ENCODE results near the gene HIRA. TPM values are rescaled to one million over a fixed set of nuclear protein-coding genes. Genes with fewer than 3 reads are reported as not detected.

HIRA gene
- total RNA-seq, 4 donors from 2014 or later, result 63.8 to 139 (median 107) TPM

DNA sequence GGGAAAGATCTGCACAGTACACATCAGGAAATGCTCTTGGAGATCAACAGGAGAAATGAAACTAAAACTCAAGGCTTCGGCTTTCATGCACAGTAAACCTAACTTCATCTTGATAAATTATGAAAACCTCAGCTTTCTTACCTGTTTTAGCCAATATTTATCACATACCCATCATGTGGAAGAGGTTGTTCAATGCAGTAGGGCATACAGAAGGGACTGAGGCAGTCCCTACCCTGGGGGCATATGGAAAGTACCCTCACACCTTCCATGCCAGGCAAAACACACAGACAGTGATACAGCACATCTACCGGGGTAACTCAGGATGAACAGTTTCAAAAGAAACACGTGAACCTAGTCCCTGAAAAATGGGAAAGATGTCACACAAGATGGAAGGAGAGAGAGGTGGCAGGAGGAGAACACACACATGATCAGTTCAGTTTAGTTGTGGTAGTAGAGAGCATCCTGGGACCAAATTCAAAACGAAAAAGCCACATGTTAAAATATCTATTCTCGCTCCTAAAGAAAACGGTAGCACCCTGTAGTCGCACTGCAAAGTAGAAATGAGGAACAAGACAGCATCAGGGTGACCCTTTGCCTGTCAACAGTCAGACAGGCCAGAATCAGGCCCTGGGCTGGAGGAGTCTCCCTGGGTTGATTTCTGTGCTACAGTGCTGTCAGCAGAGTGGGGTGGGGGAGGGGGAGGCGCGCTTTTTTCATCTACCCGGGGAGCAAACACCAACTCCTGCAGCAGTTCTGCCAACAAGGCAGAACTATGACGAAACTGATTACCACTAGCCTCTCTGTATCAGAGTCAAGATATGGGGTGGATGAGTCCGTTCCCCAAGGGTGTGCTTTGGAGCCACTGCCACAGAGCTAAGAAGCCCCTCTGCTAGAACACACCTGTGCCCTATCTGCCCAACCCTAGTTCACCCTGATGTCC lies 1.3 kb downstream of the HIRA start:
- H3K4me1 ChIP-seq, result peaks cover 53 to 60% of the 10 kb centered on the region in 2 donors
- H3K9me3 ChIP-seq, result no peaks in the 10 kb centered on the region
- H3K36me3 ChIP-seq, result peaks cover 0 to 5% of the 10 kb centered on the region in 2 donors
- TF ChIP-seq POLR2A (IDR thresholded peaks at IDR 0.05), result peak in 1 of 2 donors; percentile 62
- TF ChIP-seq, protein P1, sequence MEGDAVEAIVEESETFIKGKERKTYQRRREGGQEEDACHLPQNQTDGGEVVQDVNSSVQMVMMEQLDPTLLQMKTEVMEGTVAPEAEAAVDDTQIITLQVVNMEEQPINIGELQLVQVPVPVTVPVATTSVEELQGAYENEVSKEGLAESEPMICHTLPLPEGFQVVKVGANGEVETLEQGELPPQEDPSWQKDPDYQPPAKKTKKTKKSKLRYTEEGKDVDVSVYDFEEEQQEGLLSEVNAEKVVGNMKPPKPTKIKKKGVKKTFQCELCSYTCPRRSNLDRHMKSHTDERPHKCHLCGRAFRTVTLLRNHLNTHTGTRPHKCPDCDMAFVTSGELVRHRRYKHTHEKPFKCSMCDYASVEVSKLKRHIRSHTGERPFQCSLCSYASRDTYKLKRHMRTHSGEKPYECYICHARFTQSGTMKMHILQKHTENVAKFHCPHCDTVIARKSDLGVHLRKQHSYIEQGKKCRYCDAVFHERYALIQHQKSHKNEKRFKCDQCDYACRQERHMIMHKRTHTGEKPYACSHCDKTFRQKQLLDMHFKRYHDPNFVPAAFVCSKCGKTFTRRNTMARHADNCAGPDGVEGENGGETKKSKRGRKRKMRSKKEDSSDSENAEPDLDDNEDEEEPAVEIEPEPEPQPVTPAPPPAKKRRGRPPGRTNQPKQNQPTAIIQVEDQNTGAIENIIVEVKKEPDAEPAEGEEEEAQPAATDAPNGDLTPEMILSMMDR (IDR thresholded peaks at IDR 0.05), result no peak
- 11 to 12% methylated on average over 9 to 10 of the region's 12 CpGs for WGBS, 2 donors
- H3K27me3 ChIP-seq, result no peaks in the 10 kb centered on the region
- H3K4me3 ChIP-seq (replicated peaks in 1 of 3), result peak overlapping the region; percentile 19 to 91 (median 76)
- H3K27ac ChIP-seq, result peak overlapping the region; percentile 80 to 98 (median 89)
- DNase-seq, result peak; percentile 61 to 74
- intact Hi-C loops (cut with DNase I), result loop anchor here (5.0 to 10.0 kb wide), 3 partner anchors 75 to 285 kb away; partner anchors contain the start of genes ESS2 and SLC25A1

DNA sequence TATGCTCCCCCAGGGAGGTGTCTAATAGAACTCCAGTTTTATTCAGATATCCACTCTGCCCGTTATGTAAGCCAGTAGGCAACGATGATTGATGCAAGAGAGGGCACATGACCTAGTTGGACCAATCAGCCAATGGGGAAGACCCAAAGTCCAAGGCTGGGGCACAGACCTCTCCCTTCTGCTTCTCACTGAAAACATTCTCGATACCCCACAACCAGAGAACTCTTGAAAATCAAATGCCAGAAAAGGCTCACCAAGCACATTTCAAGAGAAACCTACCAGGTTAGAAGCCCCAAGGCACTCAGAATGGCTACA lies 7.4 kb downstream of the HIRA start:
- 76 to 77% methylated on average over 3 of the region's 3 CpGs for WGBS, 2 donors
- no peak for TF ChIP-seq POLR2A (IDR thresholded peaks at IDR 0.05)
- TF ChIP-seq, protein P1 (IDR thresholded peaks at IDR 0.05), result no peak

DNA sequence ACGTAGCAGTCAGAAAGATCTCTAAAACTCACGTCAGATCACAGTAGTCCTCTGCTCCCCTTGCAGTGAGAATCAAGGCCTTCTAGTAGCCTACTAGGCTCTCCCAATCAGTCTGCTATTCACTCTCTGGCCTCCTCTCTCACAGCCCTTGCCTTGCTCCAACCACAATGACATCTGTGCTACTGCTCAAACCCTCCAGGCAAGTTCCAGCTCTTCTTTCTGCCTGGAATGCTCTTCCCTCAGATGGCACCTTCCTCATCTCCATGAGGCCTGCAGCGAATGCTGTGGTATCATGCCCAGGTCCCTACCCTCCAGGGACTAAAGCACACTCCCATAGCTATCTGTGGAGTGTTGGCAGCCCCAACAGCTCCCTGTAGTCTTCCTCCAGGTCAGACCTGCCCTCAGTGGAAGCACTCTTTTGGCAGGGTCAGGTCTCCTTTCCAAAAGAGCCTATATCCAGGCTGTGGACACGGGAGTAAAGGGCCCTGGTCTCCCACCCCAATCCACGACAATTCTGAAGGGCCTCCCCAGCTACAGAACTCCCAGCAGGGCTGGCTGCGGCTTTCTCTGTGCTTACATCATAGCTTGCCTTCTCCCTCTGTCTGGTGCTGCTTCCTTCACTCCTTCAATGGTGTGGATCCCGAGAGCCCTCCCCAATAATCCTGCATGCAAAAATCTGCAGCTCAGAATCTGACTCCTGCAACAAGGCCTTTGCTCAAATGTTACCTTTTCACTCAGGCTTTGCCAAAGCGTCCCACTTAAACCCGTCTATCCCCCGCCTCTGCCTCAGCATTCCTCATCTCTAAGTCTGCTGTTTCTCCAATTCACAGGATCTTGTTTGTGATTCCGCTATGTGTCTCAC lies 8.9 kb downstream of the HIRA start:
- Histone ChIP-seq H3K36me3 (no peaks in the 10 kb centered on the region), H3K9me3 (no peaks in the 10 kb centered on the region), H3K4me3 (replicated peaks in 1 of 3) (no peak overlapping the region), H3K4me1 (peaks cover 77 to 82% of the 10 kb centered on the region in 2 donors), H3K27ac (peak overlapping the region; percentile 38 to 91 (median 82)), H3K27me3 (no peaks in the 10 kb centered on the region)
- intact Hi-C loops (cut with DNase I), result no loop called here
- TF ChIP-seq POLR2A (IDR thresholded peaks at IDR 0.05), result no peak
- TF ChIP-seq, protein P1 (IDR thresholded peaks at IDR 0.05), result no peak
- DNase-seq, result no peak
- 43 to 45% methylated on average over 11 of the region's 11 CpGs for WGBS, 2 donors

More for the DNA sequence above, 7.4 kb downstream of the HIRA start:
- DNase-seq, result no peak
- Histone ChIP-seq H3K9me3 (no peaks in the 10 kb centered on the region), H3K4me3 (replicated peaks in 1 of 3) (no peak overlapping the region), H3K36me3 (no peaks in the 10 kb centered on the region), H3K27me3 (no peaks in the 10 kb centered on the region), H3K4me1 (peaks cover 88 to 92% of the 10 kb centered on the region in 2 donors), H3K27ac (peak overlapping the region; percentile 69 to 91 (median 82))
- intact Hi-C loops (cut with DNase I), result no loop called here

DNA sequence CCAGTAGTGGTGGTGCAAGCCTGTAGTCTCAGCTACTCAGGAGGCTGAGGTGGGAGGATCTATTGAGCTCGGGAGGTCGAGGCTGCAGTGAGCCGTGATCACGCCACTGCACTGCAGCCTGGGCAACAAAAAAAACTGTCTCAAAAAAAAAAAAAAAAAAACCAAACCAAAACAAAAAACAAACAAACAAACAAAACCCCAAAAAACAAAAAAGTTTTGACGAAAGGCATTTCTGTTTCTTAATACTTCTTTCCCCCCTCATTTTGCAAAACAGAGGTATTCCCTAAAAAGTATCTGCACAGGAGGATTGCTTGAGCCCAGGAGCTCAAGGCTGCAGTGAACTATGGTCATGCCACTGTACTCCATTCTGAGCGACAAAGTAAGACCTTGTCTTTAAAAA lies 11.2 kb downstream of the HIRA start:
- intact Hi-C loops (cut with DNase I), result no loop called here
- no peak for TF ChIP-seq POLR2A (IDR thresholded peaks at IDR 0.05)
- TF ChIP-seq, protein P1 (IDR thresholded peaks at IDR 0.05), result no peak
- WGBS, 2 donors, result 91 to 92% methylated on average over 6 of the region's 6 CpGs
- peak overlapping the region in 2 of 3 donors; percentile 3 to 91 for H3K27ac ChIP-seq
- no peaks in the 10 kb centered on the region for H3K9me3 ChIP-seq
- DNase-seq, result no peak
- peaks cover 70 to 77% of the 10 kb centered on the region in 2 donors for H3K4me1 ChIP-seq
- no peak overlapping the region for H3K4me3 ChIP-seq (replicated peaks in 1 of 3)
- no peaks in the 10 kb centered on the region for H3K36me3 ChIP-seq
- H3K27me3 ChIP-seq, result no peaks in the 10 kb centered on the region

Data from thyroid gland (tissue), 4 donors.